HG03066 (cell line): Measurements from ENCODE around the gene MFSD6L.

Source experiments
- ATAC-seq: cut with Tn5 transposase; IDR thresholded peaks from one replicate; pipeline ENCODE4 v1.9.1; 2021; ENCODE audit warnings: low read depth; ENCODE audit not compliant: unreplicated experiment

MFSD6L gene

GRCh38 chr17:8749616-8750015, 49.5 kb downstream of the MFSD6L start:
- no peak for ATAC-seq

- ATAC-seq, result no peak
Measured at GRCh38 chr17:8747742-8748141, 51.4 kb downstream of the MFSD6L start.
